GM12874 (cell line): Measurements from ENCODE around the gene RANGAP1.

Source experiments
- CTCF ChIP-seq: IDR thresholded peaks from 2 replicates; pipeline ENCODE4 v1.5.1; 2011; ENCODE audit warnings: low read depth, mild to moderate bottlenecking, control low read depth, low read length, moderate library complexity; ENCODE audit not compliant: insufficient read depth

Gene RANGAP1

GRCh38 chr22:41254230-41254629 is 31.8 kb downstream of the RANGAP1 start:
- no peak for TF ChIP-seq CTCF

- TF ChIP-seq CTCF, result no peak
Observed at GRCh38 chr22:41252365-41252764, 33.6 kb downstream of the RANGAP1 start.

GRCh38 chr22:41250127-41250526 is 35.9 kb downstream of the RANGAP1 start:
- no peak for TF ChIP-seq CTCF

GRCh38 chr22:41249442-41249841 is 36.5 kb downstream of the RANGAP1 start:
- no peak for TF ChIP-seq CTCF

GRCh38 chr22:41248758-41249157 is 37.2 kb downstream of the RANGAP1 start:
- no peak for TF ChIP-seq CTCF

GRCh38 chr22:41248314-41248713 is 37.7 kb downstream of the RANGAP1 start:
- no peak for TF ChIP-seq CTCF

- no peak for TF ChIP-seq CTCF
Observed at GRCh38 chr22:41247703-41248102, 38.3 kb downstream of the RANGAP1 start.
